Esophagus muscularis mucosa (tissue), 4 donors: ENCODE measurements around the gene ZNRF2. TPM values are rescaled to one million over a fixed set of nuclear protein-coding genes. Genes with fewer than 3 reads are reported as not detected.
A peak's percentile ranks its signal among the peaks of the same experiment; 100 is the strongest.

Source experiments
- DNase-seq: peaks from one replicate; pipeline ENCODE4 v3.0.0-alpha.2; 2017; ENCODE audit errors: extremely low spot score
- H3K27ac ChIP-seq, 4 donors: fragments of 200-600 bp; sonication (generic); replicated peaks in 1 of 4; 1 replicate in 3 of 4; 2 replicates in 1 of 4; pipeline ENCODE4 v1.5.1; 2016 to 2019; ENCODE audit warnings: mild to moderate bottlenecking in 1 of 4
- H3K27me3 ChIP-seq, 4 donors: fragments of 200-600 bp; sonication (generic); one replicate each; pipeline versions ENCODE4 v1.5.1 to v1.6.0; 2016 to 2019
- H3K36me3 ChIP-seq, 4 donors: fragments of 200-600 bp; sonication (generic); one replicate each; pipeline ENCODE4 v1.5.1; 2016 to 2019
- H3K4me1 ChIP-seq, 4 donors: fragments of 200-600 bp; sonication (generic); one replicate each; pipeline ENCODE4 v1.5.1; 2016 to 2019
- H3K4me3 ChIP-seq, 4 donors: fragments of 200-600 bp; sonication (generic); 1 replicate in 2 of 4; 2 replicates in 2 of 4; pipeline ENCODE4 v1.5.1; 2016 to 2019; ENCODE audit warnings: mild to moderate bottlenecking in 4 of 4, moderate library complexity in 1 of 4
- H3K9me3 ChIP-seq, 4 donors: fragments of 200-600 bp; sonication (generic); 1 replicate in 3 of 4; 2 replicates in 1 of 4; pipeline ENCODE4 v1.5.1; 2016 to 2019
- EP300 ChIP-seq: sonication (generic); formaldehyde crosslinking; IDR thresholded peaks from one replicate; pipeline ENCODE4 v1.6.1; 2017; ENCODE audit warnings: antibody characterized with exemption
- POLR2A ChIP-seq: fragments of 450-650 bp; IDR thresholded peaks from one replicate; pipeline ENCODE4 v1.6.1; 2017; ENCODE audit warnings: antibody characterized with exemption, moderate library complexity, mild to moderate bottlenecking, low read depth
- POLR2AphosphoS5 ChIP-seq, 2 donors: sonication (generic); formaldehyde crosslinking; IDR thresholded peaks; one replicate each; pipeline ENCODE4 v1.6.1; 2017; ENCODE audit warnings: antibody characterized with exemption in 2 of 2
- WGBS: methylation state at CpG from one replicate; pipeline ENCODE4 v1.1.5; 2018; 5-methylcytosine and 5-hydroxymethylcytosine counted together
- intact Hi-C: fragments of 100-400 bp; cut with DNase I; formaldehyde crosslinking; loops from one replicate; pipeline ENCODE4 v1.15.1; 2023
- total RNA-seq, 4 donors: library from RNA; depleted of rRNA; stranded (reverse); fragments of >200 nt; gene quantifications; one replicate each; pipeline versions ENCODE4 v1.1.0 to v1.2.1, GENCODE V29; 2016
- TF ChIP-seq, protein P1 (sequence below), 3 experiments: fragments of 200-600 bp in 2 of 3; fragments of 450-650 bp in 1 of 3; sonication (generic) in 2 of 3; IDR thresholded peaks; one replicate each; pipeline ENCODE4 v1.5.1; 2017 to 2019; ENCODE audit warnings: antibody characterized with exemption in 3 of 3, mild to moderate bottlenecking in 2 of 3, moderate library complexity in 1 of 3

The ZNRF2 gene
- total RNA-seq, 4 donors from 2014 or later = 16.9 to 23.5 (median 20.2) TPM

DNA sequence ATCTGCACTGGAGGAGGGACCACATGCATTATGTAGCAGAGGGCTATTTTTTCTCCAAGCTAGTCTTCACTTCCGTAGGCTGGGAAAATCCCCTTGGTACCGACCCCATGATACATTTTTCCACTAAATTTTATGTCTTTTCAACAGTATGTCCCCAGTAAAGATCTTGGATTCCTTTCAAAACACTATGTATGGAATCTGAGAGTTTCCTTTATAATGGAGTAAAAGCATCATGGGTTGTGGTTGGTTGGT is 4.8 kb upstream of the ZNRF2 start:
- Histone ChIP-seq H3K27ac (no peak overlapping the region), H3K4me3 (no peak overlapping the region), H3K27me3 (no peaks in the 10 kb centered on the region), H3K4me1 (peaks cover 0 to 18% (median 13%) of the 10 kb centered on the region in 4 donors), H3K36me3 (no peaks in the 10 kb centered on the region), H3K9me3 (no peaks in the 10 kb centered on the region)
- WGBS = 57% methylated on average over 2 of the region's 2 CpGs
- intact Hi-C loops = loop anchor here (5.0 to 10.0 kb wide), 2 partner anchors 115 to 133 kb away; no protein-coding TSS in a partner anchor
- TF ChIP-seq POLR2A (no peak), EP300 (no peak), POLR2AphosphoS5 (IDR thresholded peaks at IDR 0.05) (no peak)
- TF ChIP-seq, protein P1, sequence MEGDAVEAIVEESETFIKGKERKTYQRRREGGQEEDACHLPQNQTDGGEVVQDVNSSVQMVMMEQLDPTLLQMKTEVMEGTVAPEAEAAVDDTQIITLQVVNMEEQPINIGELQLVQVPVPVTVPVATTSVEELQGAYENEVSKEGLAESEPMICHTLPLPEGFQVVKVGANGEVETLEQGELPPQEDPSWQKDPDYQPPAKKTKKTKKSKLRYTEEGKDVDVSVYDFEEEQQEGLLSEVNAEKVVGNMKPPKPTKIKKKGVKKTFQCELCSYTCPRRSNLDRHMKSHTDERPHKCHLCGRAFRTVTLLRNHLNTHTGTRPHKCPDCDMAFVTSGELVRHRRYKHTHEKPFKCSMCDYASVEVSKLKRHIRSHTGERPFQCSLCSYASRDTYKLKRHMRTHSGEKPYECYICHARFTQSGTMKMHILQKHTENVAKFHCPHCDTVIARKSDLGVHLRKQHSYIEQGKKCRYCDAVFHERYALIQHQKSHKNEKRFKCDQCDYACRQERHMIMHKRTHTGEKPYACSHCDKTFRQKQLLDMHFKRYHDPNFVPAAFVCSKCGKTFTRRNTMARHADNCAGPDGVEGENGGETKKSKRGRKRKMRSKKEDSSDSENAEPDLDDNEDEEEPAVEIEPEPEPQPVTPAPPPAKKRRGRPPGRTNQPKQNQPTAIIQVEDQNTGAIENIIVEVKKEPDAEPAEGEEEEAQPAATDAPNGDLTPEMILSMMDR (IDR thresholded peaks at IDR 0.05) = no peak
- DNase-seq = no peak

DNA sequence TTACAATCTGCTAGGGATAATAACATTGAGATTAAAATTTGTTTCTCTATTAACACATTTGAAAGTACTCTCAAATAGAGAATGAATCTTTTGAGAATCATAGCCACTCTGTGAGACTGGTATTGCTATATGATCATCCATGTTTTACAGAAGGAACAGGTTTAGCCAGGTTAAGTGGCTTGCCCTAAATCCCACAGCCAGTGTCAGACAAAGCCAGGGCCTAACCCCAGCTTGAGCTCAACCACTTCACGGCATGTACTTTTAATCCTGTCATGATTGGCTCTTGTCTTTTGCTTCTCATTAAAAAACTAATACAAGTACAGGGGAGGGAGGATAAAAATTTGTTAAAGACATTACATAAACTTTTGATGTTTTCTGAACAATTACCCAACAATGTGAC is 3.8 kb upstream of the ZNRF2 start:
- Histone ChIP-seq H3K27ac (no peak overlapping the region), H3K36me3 (no peaks in the 10 kb centered on the region), H3K4me1 (peaks cover 0 to 18% (median 13%) of the 10 kb centered on the region in 4 donors), H3K27me3 (no peaks in the 10 kb centered on the region), H3K4me3 (no peak overlapping the region), H3K9me3 (no peaks in the 10 kb centered on the region)
- TF ChIP-seq, protein P1 (IDR thresholded peaks at IDR 0.05) = no peak
- TF ChIP-seq POLR2AphosphoS5 (IDR thresholded peaks at IDR 0.05) = no peak
- TF ChIP-seq POLR2A = no peak
- TF ChIP-seq EP300 = no peak
- no peak for DNase-seq
- 96% methylated on average over 1 of the region's 1 CpG for WGBS
- intact Hi-C loops = loop anchor here (10.0 kb wide), 1 partner anchor 194 kb away; the partner anchor contains the start of gene NOD1

DNA sequence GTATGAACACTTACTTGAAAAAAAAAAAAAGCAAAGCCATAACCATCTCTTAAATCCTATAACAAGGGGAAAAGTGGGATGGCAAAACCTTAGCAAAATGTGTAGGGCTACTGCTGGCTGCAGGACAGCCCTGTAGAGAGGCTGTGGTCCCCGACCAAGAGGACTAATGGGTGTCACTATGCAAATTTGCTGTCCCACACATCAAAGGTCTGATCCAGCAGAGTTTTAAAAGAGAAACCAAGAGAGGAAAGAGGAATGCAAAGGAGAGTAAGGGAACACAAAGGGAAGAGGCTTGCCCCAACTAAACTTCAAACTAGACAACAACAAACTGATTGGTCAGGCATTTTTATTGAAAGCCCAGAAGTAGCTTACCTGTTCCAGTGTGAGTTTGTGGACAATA is 3.1 kb upstream of the ZNRF2 start:
- H3K4me1 ChIP-seq = peaks cover 1 to 16% (median 14%) of the 10 kb centered on the region in 4 donors
- H3K27me3 ChIP-seq = no peaks in the 10 kb centered on the region
- no peaks in the 10 kb centered on the region for H3K36me3 ChIP-seq
- H3K9me3 ChIP-seq = no peaks in the 10 kb centered on the region
- DNase-seq = no peak
- no peak for TF ChIP-seq POLR2AphosphoS5 (IDR thresholded peaks at IDR 0.05)
- TF ChIP-seq, protein P1 (IDR thresholded peaks at IDR 0.05) = no peak
- TF ChIP-seq POLR2A = no peak
- intact Hi-C loops = loop anchor here (10.0 kb wide), 1 partner anchor 194 kb away; the partner anchor contains the start of gene NOD1
- 68% methylated on average over 1 of the region's 1 CpG for WGBS
- H3K27ac ChIP-seq = no peak overlapping the region
- no peak overlapping the region for H3K4me3 ChIP-seq

DNA sequence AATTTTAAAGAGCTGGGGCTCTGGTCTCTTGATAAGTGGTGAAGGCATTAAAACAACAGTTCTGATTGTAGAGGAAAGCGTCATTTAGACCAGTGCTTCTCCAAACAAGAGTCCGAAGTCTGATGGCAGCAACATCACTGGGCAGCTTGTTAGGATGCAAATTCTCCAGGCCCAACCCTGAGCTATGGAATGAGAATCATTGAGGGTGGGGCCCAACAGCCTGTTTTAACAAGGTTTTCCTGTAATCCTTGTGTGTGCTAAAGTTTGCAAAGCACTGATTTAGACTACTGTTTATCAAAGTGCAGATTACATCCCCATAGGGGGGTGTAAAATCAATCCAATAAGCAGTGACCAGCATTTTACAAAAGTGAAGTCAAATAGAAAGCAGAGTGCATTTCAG is 2.6 kb upstream of the ZNRF2 start:
- no peak for DNase-seq
- WGBS = 88% methylated on average over 2 of the region's 2 CpGs
- Histone ChIP-seq H3K36me3 (no peaks in the 10 kb centered on the region), H3K4me1 (peaks cover 7 to 20% (median 18%) of the 10 kb centered on the region in 4 donors), H3K9me3 (no peaks in the 10 kb centered on the region), H3K4me3 (no peak overlapping the region), H3K27ac (no peak overlapping the region), H3K27me3 (no peaks in the 10 kb centered on the region)
- TF ChIP-seq, protein P1 (IDR thresholded peaks at IDR 0.05) = no peak
- no peak for TF ChIP-seq POLR2AphosphoS5 (IDR thresholded peaks at IDR 0.05)
- TF ChIP-seq POLR2A = no peak
- no peak for TF ChIP-seq EP300
- intact Hi-C loops = loop anchor here (10.0 kb wide), 1 partner anchor 193 kb away; the partner anchor contains the start of gene NOD1

DNA sequence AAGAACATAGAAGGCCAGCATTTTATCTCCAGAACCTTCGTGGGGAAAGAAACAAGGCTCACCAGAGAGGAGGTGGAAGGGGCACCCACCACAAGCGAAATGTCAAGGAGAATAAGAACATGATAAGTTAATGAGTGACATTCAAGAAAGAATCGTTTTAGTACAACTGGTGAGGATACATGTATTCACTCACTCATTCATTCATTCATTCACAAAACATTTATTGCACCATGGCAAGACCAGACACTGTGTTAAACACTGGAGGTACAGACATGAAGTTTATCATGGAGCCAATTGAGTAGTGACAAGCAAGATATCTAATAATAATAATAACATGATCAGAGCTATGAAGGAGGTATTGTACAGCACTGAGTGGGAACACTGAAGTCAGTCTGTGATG is 1.7 kb upstream of the ZNRF2 start:
- no peaks in the 10 kb centered on the region for H3K9me3 ChIP-seq
- no peaks in the 10 kb centered on the region for H3K27me3 ChIP-seq
- peaks cover 14 to 30% (median 28%) of the 10 kb centered on the region in 4 donors for H3K4me1 ChIP-seq
- no peak for DNase-seq
- H3K36me3 ChIP-seq = no peaks in the 10 kb centered on the region
- H3K27ac ChIP-seq = peak overlapping the region in 2 of 4 donors; percentile 98 to 100
- WGBS = 82% methylated on average over 3 of the region's 3 CpGs
- intact Hi-C loops = loop anchor here (10.0 kb wide), 1 partner anchor 192 kb away; the partner anchor contains the start of gene NOD1
- TF ChIP-seq EP300 (no peak), POLR2AphosphoS5 (IDR thresholded peaks at IDR 0.05) (no peak), POLR2A (no peak)
- TF ChIP-seq, protein P1 (IDR thresholded peaks at IDR 0.05) = no peak
- H3K4me3 ChIP-seq = no peak overlapping the region
